Activated B cell treated with CpG ODN at 0.5 μM for 24 hours (primary cell): ENCODE data around the gene TBL3. TPM values are rescaled to one million over a fixed set of nuclear protein-coding genes. Genes with fewer than 3 reads are reported as not detected.

ENCODE experiments used
- ATAC-seq: fragments of 200-7000 bp; cut with Tn5 transposase; one replicate; pipeline ENCODE4 v1.10.0; 2021; ENCODE audit warnings: low read depth, mild to moderate bottlenecking, moderate library complexity
- CTCF ChIA-PET: fragments of 350-600 bp; sonication (Branson Sonifier 250); formaldehyde crosslinking; loops from one replicate; lab custom pipeline; 2021; ENCODE audit warnings: antibody characterized with exemption; lab: Charles Lee
- POLR2A ChIA-PET: fragments of 350-600 bp; sonication (Branson Sonifier 250); formaldehyde crosslinking; loops from one replicate; lab custom pipeline; 2021; ENCODE audit warnings: antibody characterized with exemption; lab: Charles Lee
- DNase-seq: peaks from one replicate; pipeline ENCODE4 v3.0.0; 2022
- H3K27ac Mint-ChIP-seq: one replicate; pipeline ENCODE4 v1.8.0; 2020; ENCODE audit warnings: mixed read lengths
- H3K27me3 Mint-ChIP-seq: one replicate; pipeline ENCODE4 v1.8.0; 2021; ENCODE audit warnings: mixed read lengths
- H3K36me3 Mint-ChIP-seq: one replicate; pipeline ENCODE4 v1.8.0; 2021; ENCODE audit warnings: low read depth, mixed read lengths
- H3K4me1 Mint-ChIP-seq: one replicate; pipeline ENCODE4 v1.8.0; 2021; ENCODE audit warnings: mixed read lengths
- H3K4me3 Mint-ChIP-seq: one replicate; pipeline ENCODE4 v1.8.0; 2020; ENCODE audit warnings: mild to moderate bottlenecking, mixed read lengths
- H3K9me3 Mint-ChIP-seq: one replicate; pipeline ENCODE4 v1.8.0; 2020; ENCODE audit warnings: mixed read lengths
- intact Hi-C: fragments of 100-400 bp; cut with micrococcal nuclease; formaldehyde crosslinking; loops from one replicate; pipeline ENCODE4 v1.15.1; 2024
- total RNA-seq: library from RNA; stranded (reverse); gene quantifications from 2 replicates; pipeline ENCODE4 v1.2.3, GENCODE V29; 2022
- TF ChIP-seq, protein P1 (sequence below): fragments of 200-600 bp; IDR thresholded peaks from one replicate; pipeline ENCODE4 v1.8.0; 2022; ENCODE audit warnings: antibody characterized with exemption, mild to moderate bottlenecking

The TBL3 gene
- total RNA-seq, 1 donor from 2014 or later: 44.2 TPM

GRCh38 chr16:1998360-1998835 is 26.5 kb downstream of the TBL3 start:
- intact Hi-C loops: no loop called here
- Mint-ChIP-seq H3K4me1 (peaks cover 8% of the 10 kb centered on the region), H3K9me3 (no peaks in the 10 kb centered on the region), H3K27ac (no peak overlapping the region), H3K27me3 (no peaks in the 10 kb centered on the region), H3K36me3 (peaks cover 47% of the 10 kb centered on the region), H3K4me3 (no peak overlapping the region)
- TF ChIP-seq, protein P1, sequence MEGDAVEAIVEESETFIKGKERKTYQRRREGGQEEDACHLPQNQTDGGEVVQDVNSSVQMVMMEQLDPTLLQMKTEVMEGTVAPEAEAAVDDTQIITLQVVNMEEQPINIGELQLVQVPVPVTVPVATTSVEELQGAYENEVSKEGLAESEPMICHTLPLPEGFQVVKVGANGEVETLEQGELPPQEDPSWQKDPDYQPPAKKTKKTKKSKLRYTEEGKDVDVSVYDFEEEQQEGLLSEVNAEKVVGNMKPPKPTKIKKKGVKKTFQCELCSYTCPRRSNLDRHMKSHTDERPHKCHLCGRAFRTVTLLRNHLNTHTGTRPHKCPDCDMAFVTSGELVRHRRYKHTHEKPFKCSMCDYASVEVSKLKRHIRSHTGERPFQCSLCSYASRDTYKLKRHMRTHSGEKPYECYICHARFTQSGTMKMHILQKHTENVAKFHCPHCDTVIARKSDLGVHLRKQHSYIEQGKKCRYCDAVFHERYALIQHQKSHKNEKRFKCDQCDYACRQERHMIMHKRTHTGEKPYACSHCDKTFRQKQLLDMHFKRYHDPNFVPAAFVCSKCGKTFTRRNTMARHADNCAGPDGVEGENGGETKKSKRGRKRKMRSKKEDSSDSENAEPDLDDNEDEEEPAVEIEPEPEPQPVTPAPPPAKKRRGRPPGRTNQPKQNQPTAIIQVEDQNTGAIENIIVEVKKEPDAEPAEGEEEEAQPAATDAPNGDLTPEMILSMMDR: no peak
- ATAC-seq (no peak), DNase-seq (no peak)
- ChIA-PET POLR2A (no interaction called here), CTCF (no interaction called here)

- TF ChIP-seq, protein P1: no peak
- ATAC-seq (no peak), DNase-seq (no peak)
- POLR2A ChIA-PET: no interaction called here
- peaks cover 47% of the 10 kb centered on the region for H3K36me3 Mint-ChIP-seq
- H3K27ac Mint-ChIP-seq: no peak overlapping the region
- no peak overlapping the region for H3K4me3 Mint-ChIP-seq
- CTCF ChIA-PET: no interaction called here
- intact Hi-C loops: no loop called here
- H3K27me3 Mint-ChIP-seq: no peaks in the 10 kb centered on the region
- H3K4me1 Mint-ChIP-seq: peaks cover 5% of the 10 kb centered on the region
- no peaks in the 10 kb centered on the region for H3K9me3 Mint-ChIP-seq
Observed at GRCh38 chr16:1998852-1999801, 27.3 kb downstream of the TBL3 start.

DNA sequence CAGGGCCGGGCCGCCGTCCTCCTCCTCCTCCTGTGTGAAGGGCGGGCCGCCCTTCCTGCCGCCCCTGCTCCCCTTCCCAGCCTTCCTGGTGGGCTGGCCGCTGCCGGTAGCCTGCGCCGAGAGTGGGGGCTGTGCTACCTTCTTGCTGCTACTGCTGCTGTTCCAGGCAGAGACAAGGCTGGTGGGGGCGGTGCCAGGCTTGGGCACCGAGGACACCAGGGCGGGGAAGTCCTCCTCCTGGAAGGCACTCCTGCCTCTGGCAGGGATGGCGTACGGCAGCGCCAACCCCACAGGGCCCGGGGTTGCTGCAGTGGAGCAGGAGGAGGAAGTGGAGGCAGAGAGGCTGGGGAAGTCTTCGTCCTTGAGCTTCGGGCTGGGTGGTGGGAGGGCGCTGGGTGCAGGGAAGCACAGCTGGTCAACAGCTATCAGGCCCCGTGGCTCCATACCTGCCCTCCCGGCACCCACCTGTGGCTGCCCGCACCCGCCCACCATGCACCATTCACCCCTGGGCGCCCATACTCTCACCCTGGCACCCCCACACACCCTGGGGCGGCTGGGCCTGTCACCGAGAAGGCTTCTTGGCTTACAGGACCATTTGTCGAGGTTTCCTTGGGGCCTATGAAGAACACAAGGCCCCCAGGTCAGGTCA is 28.1 kb downstream of the TBL3 start:
- Mint-ChIP-seq H3K4me1 (peaks cover 6% of the 10 kb centered on the region), H3K27ac (no peak overlapping the region), H3K9me3 (no peaks in the 10 kb centered on the region), H3K27me3 (no peaks in the 10 kb centered on the region), H3K4me3 (no peak overlapping the region), H3K36me3 (peaks cover 49% of the 10 kb centered on the region)
- ATAC-seq (no peak), DNase-seq (no peak)
- ChIA-PET POLR2A (interaction anchor here (1.2 kb wide), 1 partner anchor 8 kb away, joined by 3 read pairs; no protein-coding TSS in a partner anchor), CTCF (interaction anchor here (1.0 kb wide), 1 partner anchor 139 kb away, joined by 5 read pairs; no protein-coding TSS in a partner anchor)
- intact Hi-C loops: loop anchor here (5.0 kb wide), 1 partner anchor 502 kb away; no protein-coding TSS in a partner anchor
- TF ChIP-seq, protein P1: no peak

- CTCF ChIA-PET: interaction anchor here (1.0 kb wide), 1 partner anchor 138 kb away, joined by 5 read pairs; no protein-coding TSS in a partner anchor
- TF ChIP-seq, protein P1: no peak
- H3K36me3 Mint-ChIP-seq: peaks cover 52% of the 10 kb centered on the region
- H3K27me3 Mint-ChIP-seq: no peaks in the 10 kb centered on the region
- POLR2A ChIA-PET: interaction anchor here (1.2 to 1.5 kb wide), 2 partner anchors 9 to 154 kb away, joined by 3 to 5 read pairs; partner anchors contain the start of gene TRAF7
- ATAC-seq (no peak), DNase-seq (no peak)
- intact Hi-C loops: loop anchor here (5.0 kb wide), 1 partner anchor 501 kb away; no protein-coding TSS in a partner anchor
- no peak overlapping the region for H3K4me3 Mint-ChIP-seq
- no peak overlapping the region for H3K27ac Mint-ChIP-seq
- H3K9me3 Mint-ChIP-seq: no peaks in the 10 kb centered on the region
- H3K4me1 Mint-ChIP-seq: peaks cover 12% of the 10 kb centered on the region
Observed at GRCh38 chr16:2001035-2001434, 29.2 kb downstream of the TBL3 start.
